Fibroblast of skin of back (primary cell): ENCODE measurements around the gene CIB4.

Experiments used
- DNase-seq: peaks from one replicate; pipeline ENCODE4 v3.0.0-alpha.2; 2013

The CIB4 gene

DNA sequence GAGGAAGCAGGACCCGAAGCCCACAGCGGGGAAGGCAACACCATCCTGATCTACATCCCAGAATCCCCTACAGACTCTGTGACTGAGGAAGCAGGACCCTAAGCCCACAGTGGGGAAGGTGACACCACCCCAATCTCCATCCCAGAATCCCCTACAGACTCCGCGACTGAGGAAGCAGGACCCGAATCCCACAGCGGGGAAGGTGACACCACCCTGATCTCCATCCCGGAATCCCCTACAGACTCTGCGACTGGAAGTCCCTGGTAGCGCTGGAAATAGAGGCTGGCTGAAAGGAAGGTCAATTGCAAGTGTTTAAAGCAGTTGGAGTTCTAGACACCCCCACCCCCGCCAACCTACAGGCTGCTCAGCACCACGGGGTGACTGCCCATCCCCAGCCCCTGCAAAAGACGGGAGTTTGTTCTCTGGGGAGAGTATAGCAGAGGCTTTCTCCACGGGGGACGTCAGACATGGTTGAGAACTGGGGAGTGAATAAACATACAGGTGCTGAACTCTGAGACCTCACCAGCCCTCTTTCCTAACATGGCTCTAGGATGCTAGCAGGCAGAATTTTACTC, 21.0 kb downstream of the CIB4 start:
- no peak for DNase-seq

DNA sequence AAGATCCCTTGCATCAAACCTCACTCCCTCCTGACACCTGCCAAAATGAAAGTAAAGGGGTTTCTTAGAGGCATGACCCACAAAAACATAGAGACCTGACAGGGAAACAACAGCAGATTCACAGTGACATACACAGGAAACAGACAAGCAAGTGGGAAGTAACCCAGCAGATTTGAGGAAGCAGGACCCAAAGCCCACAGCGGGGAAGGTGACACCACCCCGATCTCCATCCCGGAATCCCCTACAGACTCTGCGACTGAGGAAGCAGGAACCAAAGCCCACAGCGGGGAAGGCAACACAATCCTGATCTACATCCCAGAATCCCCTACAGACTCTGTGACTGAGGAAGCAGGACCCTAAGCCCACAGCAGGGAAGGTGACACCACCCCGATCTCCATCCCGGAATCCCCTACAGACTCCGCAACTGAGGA, 21.6 kb downstream of the CIB4 start:
- DNase-seq = no peak

DNA sequence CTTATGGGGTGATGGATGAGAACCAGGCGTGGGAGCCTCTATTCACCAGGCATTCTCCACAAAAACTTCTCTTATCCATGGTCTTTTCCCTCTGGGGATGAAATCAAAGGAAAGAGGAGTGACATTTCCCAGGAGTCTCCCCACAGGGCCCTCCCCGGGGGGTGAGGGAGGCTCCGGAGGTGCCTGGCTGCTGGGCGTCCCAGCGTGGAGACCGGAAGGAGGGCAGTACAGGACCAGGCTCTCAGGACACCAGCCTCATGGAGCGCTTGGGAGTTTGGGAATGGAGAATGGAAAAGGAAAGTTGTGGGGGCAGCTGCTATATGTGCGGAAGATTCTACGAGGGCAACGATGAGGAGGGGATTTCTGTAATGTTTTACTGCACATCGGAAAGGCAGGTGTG, 22.1 kb downstream of the CIB4 start:
- no peak for DNase-seq

DNA sequence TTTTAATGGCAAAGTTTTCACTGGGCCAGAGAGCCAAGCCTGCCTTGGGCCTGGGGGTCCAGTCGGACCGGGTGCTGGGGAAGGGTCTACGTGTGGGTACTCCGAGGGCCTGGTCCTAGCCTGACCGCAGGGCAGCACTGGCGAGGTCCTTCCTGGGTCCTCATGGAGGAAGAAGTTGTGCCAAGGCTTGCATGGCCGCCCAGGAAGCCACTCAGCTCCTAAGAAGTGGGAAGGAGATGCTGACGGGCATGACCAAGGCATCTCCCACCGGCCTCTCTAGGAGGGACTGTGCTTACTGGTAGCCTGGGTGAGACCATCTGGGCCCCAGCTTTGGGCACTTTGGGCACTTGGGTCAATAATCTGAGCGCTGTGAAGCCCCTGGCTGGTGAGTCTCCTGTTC, 22.6 kb downstream of the CIB4 start:
- DNase-seq = no peak

DNA sequence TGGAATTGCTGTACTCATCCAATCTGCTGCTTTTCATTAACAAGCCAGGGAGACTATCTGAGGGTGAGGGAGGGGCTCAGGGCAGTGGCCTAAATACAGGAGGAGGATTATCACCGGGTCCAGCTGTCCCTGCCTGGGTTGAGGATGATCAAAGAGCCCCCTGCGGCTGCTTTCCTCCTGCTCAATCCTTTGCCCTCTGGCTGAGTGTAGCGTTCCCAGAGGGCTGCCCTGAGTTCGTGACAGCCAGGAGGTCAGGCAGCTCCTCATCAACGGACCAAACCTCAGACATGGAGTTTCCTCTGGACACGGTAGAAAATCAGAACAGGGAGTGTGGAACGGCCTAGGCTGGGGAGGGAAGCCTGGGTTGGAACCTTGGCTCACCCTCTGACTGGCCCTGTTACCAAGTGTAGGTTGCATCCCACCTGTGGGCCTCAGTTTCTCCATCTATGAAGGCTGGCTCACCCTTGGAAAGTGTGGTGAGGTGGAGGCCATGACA, 23.5 kb downstream of the CIB4 start:
- no peak for DNase-seq

DNA sequence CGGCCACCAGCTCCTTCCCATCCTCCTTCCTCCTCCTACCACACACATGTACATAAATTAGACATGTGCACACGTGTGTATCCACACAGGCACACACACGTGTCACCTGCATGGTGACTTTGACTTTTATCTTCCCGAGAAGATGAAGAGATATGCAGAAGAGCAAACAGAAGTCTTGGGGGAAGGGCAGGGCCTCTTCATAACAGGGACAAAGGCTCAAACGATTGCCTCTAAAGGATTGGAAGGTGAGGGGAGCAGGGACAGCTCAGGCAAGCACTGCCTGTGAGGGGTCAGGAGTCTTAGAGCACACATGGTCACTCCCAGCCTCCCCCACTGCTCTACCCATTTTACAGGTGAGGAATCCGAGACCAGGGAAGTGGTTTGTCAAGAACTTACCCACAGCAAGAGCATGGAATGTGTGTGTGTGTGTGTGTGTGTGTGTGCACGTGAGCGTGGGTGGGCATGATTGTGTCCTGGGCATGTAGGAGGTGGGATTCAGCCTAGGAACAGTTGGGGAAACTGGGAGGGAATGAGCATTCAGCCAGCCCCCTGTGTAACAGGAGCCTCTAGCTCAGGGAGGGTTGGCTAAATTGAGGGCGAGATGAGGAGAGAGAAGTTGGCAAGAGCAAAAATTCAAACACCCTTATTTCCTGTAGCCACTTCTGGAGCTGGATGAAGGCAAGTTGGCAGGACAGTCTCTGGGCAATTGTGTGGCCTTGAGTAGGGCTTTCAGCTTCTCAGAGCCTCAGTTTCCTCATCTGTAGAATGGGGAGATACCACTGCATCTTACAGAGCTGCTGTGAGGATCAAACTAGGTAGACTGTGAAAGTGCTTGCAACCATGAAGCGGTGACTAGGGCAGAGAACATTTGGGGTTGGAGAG, 24.2 kb downstream of the CIB4 start:
- DNase-seq = no peak

DNA sequence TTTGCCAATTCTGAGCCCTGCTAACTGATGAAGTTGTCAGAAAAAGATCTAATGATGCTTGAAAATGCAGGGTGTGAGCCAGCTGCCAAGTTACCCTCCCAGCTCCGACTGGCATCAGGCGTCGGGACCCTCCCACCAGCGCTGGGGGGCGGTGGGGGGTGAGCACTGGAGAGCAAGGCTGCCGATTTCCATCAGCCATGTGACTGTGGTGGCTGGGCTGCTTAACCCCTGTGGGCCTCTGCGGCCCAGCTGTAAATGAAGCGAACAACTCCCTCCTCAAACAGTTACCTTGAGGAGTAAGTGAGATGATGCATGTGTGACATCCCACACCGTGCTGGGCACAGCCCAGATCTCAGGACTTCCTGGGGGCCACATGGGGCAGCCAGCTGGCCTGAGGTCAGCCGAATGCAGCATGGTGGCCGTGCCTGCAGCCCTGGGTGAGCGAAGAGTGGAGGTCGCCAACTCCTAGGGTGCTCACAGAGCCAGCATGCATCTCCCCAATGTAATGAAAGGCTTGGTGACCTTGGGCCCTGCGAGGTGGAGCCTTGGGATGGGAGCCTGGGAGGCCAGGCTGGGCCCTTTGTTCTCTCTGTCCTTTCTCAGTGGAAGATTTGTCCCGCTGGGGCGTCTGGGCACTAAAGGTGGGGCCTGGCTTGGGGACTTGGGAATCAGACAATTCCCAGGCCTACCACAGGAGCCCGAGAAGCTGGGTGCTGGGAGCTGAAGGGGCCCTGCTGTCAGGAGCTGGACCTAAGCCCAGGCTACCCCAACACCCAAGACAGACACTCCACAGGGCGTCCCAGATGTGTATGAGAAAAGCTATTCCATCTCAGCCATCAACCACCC, 25.1 kb downstream of the CIB4 start:
- DNase-seq = no peak

DNA sequence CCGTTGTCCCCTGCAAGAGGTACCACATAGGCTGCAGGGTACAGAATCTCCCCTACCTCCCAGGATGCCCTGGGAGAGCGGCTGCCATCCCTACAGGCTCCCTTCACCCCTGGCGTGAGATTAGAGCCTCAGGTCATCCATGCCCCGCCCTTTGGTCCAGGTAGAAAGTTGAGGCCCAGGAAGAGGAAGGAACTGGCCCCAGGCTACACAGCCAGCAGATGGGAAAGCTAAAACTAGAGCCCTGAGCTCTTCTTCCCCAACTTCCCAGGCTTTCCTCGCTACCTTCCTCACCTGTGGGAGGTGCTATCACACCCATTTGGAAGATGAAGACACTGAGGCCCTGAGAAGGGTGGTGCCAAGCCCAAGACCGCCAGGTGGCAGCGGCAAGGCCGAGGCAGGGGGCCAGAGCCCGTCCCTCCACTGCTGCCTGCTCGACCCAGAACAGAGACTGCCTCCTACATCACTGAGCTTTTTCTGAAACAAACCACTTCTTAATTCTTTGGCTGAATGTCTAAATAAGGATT, 25.8 kb downstream of the CIB4 start:
- no peak for DNase-seq

DNA sequence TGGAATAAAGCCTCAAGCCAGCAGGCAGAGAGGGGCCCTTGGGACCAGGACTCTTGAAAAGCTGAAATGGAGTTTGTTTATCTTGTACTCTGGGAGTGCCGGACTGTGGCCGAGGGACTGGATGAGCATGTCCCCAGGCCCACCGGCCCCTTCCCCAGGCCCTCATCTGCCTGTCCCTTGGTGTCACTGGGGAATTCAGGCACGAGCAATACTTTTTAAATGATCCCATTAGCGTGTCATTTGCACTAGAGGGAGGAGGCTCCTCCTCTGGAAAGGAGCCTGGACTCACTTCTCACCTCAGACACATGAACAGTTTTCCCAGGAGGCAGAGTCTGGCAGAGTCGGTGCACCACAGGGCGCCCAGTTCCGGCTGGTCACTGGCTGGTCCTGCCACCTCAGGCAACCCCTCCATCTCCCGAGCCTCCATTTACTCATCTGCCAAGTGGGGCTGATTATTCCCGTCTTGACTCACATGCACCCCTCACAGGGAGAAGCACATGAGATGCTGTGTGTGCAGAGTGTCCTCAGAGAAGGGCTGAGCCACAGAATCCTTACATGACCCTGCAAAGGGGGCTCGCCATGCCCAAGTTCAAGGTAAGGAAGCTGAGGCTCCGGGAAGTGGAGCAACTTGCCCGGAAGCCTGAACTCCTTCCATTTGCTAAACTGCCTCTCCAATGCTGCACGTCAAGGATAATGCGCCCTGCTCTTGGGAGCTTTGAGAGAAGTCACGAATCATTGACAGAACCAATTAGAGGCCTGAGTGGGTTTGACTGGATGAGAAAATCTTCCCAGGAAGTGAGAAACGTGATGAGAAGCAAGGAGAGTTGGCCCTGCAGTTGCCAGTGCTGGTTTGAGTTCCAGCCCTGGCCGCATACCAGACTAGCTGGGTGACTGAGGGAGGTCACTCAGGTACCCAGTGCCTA, 26.7 kb downstream of the CIB4 start:
- DNase-seq = no peak

DNA sequence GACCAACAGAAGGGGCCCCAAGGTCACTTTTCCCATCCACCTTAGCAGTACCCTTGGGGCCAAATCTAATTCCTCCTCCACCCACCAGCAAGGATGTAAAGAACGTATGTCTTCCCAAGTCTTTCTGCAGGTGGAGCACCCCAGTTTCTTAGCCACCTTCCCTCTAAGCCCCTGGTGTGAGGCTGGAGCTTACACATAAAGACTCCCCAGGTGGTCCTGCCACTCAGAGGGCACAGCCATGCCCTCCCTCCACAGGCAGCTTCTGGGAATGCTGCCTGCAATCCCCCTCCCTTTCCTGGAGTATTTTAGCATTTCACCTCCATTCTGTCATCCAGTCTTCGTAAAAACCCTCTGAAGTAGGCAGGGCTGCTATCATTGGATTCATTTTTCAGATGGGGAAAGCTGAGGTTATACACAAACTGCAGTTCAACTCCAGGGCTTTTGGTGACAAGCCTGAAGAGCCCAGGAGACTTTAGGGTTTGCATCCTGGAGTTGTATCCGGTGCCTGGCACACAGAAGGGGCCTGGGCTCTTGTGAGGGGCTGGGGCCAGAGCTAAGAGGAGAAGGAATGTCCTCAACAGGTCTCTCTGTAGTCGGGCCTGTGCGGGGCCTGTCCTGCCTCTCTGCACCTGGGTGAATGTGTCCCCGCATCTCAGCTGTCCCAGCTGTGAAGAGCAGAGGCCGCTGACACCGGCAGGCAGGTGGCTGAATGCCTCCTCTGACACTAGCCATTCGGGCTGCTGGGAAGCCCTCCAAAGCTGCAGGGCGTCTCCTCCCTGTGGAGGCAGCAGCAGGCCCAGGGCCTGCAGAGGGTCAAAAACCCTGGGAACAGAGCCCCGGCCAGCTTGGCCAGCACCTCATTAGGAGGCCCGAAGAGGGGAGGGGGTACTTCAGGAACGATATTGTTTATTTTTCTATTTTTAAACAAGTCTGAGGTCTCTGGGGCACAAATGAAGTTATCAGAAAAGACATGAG, 27.6 kb downstream of the CIB4 start:
- no peak for DNase-seq

DNA sequence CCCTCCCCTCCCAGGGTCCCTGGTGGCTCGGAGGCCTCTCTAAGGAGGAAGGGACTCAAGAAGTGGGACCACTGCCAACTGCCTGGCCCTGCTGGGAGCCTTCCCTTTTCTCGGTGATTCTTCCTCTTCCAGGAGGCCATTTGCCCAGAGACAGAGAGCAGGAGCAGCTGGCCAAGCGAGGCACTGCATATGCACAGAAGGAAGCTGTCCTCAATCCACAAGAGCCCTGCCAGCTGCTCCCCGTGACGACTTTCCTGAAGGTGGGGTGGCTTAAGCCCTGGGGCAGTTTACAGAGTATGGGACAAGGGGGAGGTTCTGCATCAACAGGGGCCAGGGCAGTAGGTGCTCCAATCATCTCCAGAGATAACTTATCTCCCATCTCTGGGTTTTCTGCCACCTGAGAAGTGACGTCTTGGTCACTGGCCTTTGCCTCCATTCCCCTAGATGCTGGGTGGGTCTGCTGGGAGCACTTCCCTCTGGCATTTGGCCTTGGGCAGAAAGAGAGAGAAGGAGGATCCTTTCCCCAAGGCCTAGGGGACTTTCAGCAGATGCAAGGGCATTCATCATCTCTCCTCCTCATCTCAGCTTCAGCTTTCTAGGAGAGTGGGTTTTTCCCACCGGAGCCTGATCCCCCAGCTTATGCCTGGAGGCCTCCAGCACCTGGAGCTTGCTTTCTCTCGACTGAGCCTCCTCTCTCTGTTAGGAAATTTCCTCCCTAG, 28.5 kb downstream of the CIB4 start:
- no peak for DNase-seq

DNA sequence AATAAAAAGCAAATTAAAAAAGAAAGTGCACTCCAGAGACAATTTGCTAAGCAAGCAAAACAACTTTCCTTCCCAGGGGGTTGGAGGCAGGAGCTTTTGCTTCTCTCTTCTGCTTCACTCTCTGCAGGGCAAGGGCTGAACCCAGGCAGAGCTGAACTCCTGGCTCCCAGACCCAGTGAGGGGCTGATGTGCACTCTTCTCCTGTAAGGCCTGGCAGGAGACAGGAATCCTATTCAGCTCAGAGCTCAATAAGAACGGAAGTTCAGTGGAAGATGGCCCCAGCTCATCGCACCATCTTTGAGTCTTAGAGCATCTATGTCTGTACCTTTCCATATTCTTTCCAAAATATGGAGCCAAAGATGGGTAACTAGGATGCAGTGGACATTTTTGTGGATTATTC, 29.1 kb downstream of the CIB4 start:
- DNase-seq = no peak

DNA sequence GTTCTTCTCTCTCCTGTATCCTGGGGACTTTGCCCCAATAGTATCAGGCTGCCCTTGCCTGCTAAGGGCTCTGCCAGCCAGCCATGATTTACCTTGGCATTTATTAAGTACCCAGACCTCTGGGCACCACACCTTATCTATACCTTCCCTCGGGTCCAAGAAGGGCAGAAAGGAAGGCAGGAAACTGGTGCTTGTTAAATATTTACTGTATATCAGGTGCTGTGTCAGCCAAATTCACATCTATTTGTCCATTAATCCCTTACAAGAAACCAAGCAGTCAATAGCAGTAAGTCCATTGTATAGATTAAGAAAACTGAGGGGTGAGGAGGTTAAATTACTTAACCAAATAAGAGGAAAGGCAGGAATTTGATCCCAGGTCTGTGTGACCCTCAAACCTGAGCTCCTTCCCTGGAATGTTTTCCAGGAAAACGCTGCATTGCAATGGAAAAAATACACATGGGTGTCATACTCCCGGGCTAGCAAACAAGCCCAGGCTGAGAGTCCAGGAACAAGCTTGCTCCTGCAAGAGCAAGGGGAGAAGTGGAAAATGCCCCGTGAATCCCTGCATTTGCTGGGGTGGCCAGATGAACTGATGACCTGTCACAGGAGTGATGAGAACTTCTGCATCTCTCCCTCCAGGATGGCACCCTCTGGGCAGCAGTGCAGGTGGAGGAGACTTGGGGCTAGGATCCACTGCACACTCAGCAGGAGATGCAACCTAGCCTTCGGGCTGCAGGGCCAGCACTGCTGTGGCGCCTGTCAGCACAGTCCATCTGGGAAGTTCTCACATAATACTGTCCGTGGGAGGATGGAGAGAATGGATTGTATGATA, 30.4 kb downstream of the CIB4 start:
- DNase-seq = no peak

DNA sequence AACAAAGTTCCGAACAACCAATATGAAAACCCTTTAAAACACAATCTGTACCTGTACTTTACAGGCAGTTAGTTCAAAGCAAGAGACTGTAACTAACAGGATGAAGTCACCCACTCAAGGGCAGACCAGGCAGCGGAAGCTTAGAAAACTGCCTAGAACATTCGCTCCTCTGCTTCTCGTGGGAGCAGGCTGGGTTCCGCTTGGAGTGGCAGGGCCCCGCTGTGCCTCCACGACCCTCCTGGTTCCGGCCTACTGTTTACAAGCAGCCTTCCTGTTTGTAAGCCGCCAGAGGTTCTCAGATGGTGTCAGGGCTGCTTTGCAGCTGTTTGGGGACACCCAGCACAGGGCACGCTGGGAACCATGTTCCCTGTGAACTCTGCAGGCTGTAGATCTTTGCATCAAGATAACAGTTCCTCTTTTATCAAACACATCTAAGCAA, 31.3 kb downstream of the CIB4 start:
- no peak for DNase-seq

DNA sequence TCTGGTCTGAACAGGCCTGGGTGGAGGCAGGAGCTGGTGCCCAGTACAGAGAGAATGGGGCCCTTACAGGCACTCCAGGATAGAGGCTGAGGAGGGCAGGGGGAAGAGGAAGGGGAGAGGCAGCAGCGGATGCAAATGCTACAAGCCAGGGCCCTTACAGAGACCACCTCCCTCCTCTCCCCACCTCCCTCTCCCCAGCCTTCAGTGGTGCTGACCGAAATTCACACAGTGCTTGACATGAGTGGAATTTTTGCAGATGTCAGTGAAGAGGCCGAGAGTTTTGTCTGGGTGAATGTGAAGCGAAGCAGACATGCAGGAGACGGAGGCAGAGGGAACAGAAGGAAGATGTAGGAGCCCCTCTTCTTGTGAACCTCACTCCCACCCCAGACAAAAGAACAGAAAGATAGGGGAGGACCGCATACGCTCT, 31.9 kb downstream of the CIB4 start:
- DNase-seq = no peak

DNA sequence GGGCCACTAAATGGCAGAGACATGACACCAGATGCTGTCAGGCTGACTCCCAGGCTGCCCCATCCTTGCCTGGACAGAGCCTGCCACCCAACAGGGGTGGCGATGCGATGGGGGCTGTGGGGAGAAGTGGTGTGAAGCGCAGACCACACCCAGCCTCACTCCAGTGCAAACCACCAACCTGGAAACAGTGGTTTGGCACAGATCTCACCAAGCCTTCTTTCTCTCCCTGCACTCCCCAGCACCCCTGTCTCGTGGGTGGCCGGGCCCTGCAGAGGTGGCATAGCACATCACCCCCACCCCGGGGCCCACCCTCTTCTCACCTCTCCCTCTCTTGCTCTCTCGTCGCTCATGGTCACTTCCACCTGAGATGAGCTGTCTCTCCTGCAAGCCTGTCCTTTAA, 32.6 kb downstream of the CIB4 start:
- DNase-seq = no peak

DNA sequence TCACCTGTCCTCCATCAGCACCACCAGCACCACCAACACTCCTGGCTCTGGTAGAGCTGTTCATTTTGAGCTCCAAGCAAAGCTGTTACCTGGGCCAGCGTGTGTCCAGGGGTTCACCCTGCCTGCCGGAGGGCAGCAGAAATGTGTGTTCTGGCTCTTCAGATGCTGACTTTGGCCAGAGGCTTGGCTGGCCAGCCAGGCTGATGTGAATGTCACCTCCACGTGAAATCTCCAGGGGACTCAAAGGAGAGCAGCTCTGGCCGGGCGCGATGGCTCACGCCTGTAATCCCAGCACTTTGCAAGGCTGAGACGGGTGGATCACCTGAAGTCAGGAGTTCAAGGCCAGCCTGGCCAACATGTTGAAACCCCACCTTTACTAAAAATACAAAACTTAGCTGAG, 33.5 kb downstream of the CIB4 start:
- DNase-seq = no peak

DNA sequence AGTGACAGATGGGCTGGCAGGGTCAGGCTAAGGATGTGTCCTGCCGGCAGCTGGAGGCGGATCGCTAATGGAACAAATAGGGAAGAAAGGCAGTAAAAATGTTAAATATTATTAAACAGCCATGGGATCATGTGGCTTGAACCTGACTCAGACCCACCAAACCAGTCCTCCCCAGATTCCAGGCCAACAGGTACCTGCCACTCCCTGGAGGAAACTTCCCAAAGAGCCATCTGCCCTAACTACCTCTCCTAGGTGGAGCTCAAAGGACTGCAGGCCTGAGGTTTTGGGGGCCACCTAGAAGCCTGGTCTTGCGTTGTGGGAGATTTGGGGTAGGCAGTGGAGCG, 34.3 kb downstream of the CIB4 start:
- DNase-seq = no peak
